Effector CD8-positive, alpha-beta T cell (primary cell): ENCODE results near the gene TMEM154.

ENCODE experiments used
- DNase-seq: peaks from one replicate; lab custom pipeline; 2025; lab: John Stamatoyannopoulos, UW

TMEM154 gene

GRCh38 chr4:152630324-152630723 lies 49.5 kb downstream of the TMEM154 start:
- no peak for DNase-seq

- DNase-seq, result no peak
Measured at GRCh38 chr4:152629908-152630307, 49.9 kb downstream of the TMEM154 start.

- no peak for DNase-seq
Measured at GRCh38 chr4:152628128-152628527, 51.7 kb downstream of the TMEM154 start.

GRCh38 chr4:152626790-152627189 lies 53.0 kb downstream of the TMEM154 start:
- no peak for DNase-seq

GRCh38 chr4:152620915-152621314 lies 58.9 kb downstream of the TMEM154 start:
- no peak for DNase-seq

- DNase-seq, result no peak
Measured at GRCh38 chr4:152620218-152620617, 59.6 kb downstream of the TMEM154 start.

- no peak for DNase-seq
Measured at GRCh38 chr4:152619556-152619955, 60.2 kb downstream of the TMEM154 start.

- DNase-seq, result no peak
Measured at GRCh38 chr4:152618971-152619370, 60.8 kb downstream of the TMEM154 start.

- DNase-seq, result no peak
Measured at GRCh38 chr4:152616804-152617203, 63.0 kb downstream of the TMEM154 start.

- DNase-seq, result no peak
Measured at GRCh38 chr4:152613841-152614721, 65.7 kb downstream of the TMEM154 start.

- no peak for DNase-seq
Measured at GRCh38 chr4:152613351-152613750, 66.4 kb downstream of the TMEM154 start.

GRCh38 chr4:152610131-152610530 lies 69.7 kb downstream of the TMEM154 start:
- DNase-seq, result no peak

- DNase-seq, result no peak
Measured at GRCh38 chr4:152609481-152609880, 70.3 kb downstream of the TMEM154 start.

- DNase-seq, result no peak
Measured at GRCh38 chr4:152607178-152607577, 72.6 kb downstream of the TMEM154 start.

- no peak for DNase-seq
Measured at GRCh38 chr4:152606753-152607152, 73.0 kb downstream of the TMEM154 start.

GRCh38 chr4:152605641-152606335 lies 74.0 kb downstream of the TMEM154 start:
- no peak for DNase-seq

GRCh38 chr4:152605031-152605430 lies 74.8 kb downstream of the TMEM154 start:
- DNase-seq, result no peak

GRCh38 chr4:152601156-152601555 lies 78.6 kb downstream of the TMEM154 start:
- no peak for DNase-seq

- no peak for DNase-seq
Measured at GRCh38 chr4:152599636-152600035, 80.2 kb downstream of the TMEM154 start.

- no peak for DNase-seq
Measured at GRCh38 chr4:152599095-152599494, 80.7 kb downstream of the TMEM154 start.

GRCh38 chr4:152598454-152598853 lies 81.3 kb downstream of the TMEM154 start:
- DNase-seq, result no peak

- no peak for DNase-seq
Measured at GRCh38 chr4:152594978-152595925, 84.5 kb downstream of the TMEM154 start.
